Epithelial cell of esophagus (primary cell): ENCODE data around the gene APBA2.

ENCODE experiments used
- DNase-seq: peaks from one replicate; pipeline ENCODE4 v3.0.0; 2010; ENCODE audit warnings: low read depth
- H3K4me3 ChIP-seq: 2 replicates; pipeline ENCODE4 v1.5.1; 2011; ENCODE audit warnings: mild to moderate bottlenecking, low read length, control low read depth
- CTCF ChIP-seq: IDR thresholded peaks from 2 replicates; pipeline ENCODE4 v1.5.1; 2011; ENCODE audit warnings: low read depth, mild to moderate bottlenecking, low read length, control low read depth, inconsistent platforms; ENCODE audit not compliant: insufficient read depth; ENCODE audit errors: missing control alignments

The APBA2 gene

GRCh38 chr15:28920781-28921331 lies 35.1 kb downstream of the APBA2 start:
- no peak for TF ChIP-seq CTCF
- no peak overlapping the region for H3K4me3 ChIP-seq
- no peak for DNase-seq

GRCh38 chr15:28921336-28921735 lies 35.6 kb downstream of the APBA2 start:
- no peak for DNase-seq
- H3K4me3 ChIP-seq = no peak overlapping the region
- TF ChIP-seq CTCF = no peak

GRCh38 chr15:28921919-28922706 lies 36.3 kb downstream of the APBA2 start:
- TF ChIP-seq CTCF = peak; percentile 11
- H3K4me3 ChIP-seq = no peak overlapping the region
- DNase-seq = no peak

- H3K4me3 ChIP-seq = no peak overlapping the region
- DNase-seq = peak; percentile 7
- TF ChIP-seq CTCF = no peak
Measured at GRCh38 chr15:28922707-28923012, 36.9 kb downstream of the APBA2 start.

GRCh38 chr15:28923726-28924280 lies 38.0 kb downstream of the APBA2 start:
- H3K4me3 ChIP-seq = no peak overlapping the region
- TF ChIP-seq CTCF = no peak
- no peak for DNase-seq

- H3K4me3 ChIP-seq = no peak overlapping the region
- DNase-seq = no peak
- TF ChIP-seq CTCF = no peak
Measured at GRCh38 chr15:28927043-28927442, 41.3 kb downstream of the APBA2 start.
